T-cell (primary cell): ENCODE measurements around the gene DGCR6. TPM values are rescaled to one million over a fixed set of nuclear protein-coding genes. Genes with fewer than 3 reads are reported as not detected.
"Not testable (repeated sequence)": the region's sequence is repeated elsewhere in the genome, so short reads cannot be mapped to it uniquely, and the experiment has no call there.

Experiments
- ATAC-seq, 4 experiments: fragments of 200-7000 bp in 3 of 4; fragments of 150-1000 bp in 1 of 4; cut with Tn5 transposase; replicated peaks in 1 of 4; 1 replicate in 3 of 4; 2 replicates in 1 of 4; pipeline ENCODE4 v1.10.0; 2021; ENCODE audit warnings: moderate library complexity in 3 of 4, mild to moderate bottlenecking in 2 of 4, moderate number of reproducible peaks in 1 of 4
- CTCF ChIA-PET, 2 donors: fragments of 300-600 bp; sonication (Branson Sonifier 250); formaldehyde crosslinking; loops; one replicate each; lab custom pipeline; 2022; ENCODE audit warnings: antibody characterized with exemption in 2 of 2; lab: Charles Lee
- POLR2A ChIA-PET, 2 donors: fragments of 300-600 bp; sonication (Branson Sonifier 250); formaldehyde crosslinking; loops; one replicate each; lab custom pipeline; 2022; ENCODE audit warnings: antibody characterized with exemption in 2 of 2; lab: Charles Lee
- DNase-seq, 35 experiments: peaks; one replicate each; pipeline versions ENCODE4 v3.0.0 to v3.0.0-alpha.2; 2013 to 2023
- H3K27ac ChIP-seq: one replicate; pipeline ENCODE4 v1.5.1; 2013; ENCODE audit warnings: low read length
- H3K27me3 ChIP-seq, 2 experiments: replicated peaks in 1 of 2; 1 replicate in 1 of 2; 2 replicates in 1 of 2; pipeline versions ENCODE4 v1.6.1 to v1.7.0; 2013; ENCODE audit warnings: low read length in 1 of 2, mixed read lengths in 1 of 2; ENCODE audit not compliant: control insufficient read depth in 2 of 2, insufficient read depth in 2 of 2; ENCODE audit errors: extremely low read depth in 1 of 2
- H3K36me3 ChIP-seq, 2 donors: 1 replicate in 1 of 2; 2 replicates in 1 of 2; pipeline versions ENCODE4 v1.6.1 to v1.7.0; 2013; ENCODE audit warnings: low read length in 1 of 2; ENCODE audit not compliant: control insufficient read depth in 2 of 2, insufficient read depth in 1 of 2; ENCODE audit errors: extremely low read depth in 1 of 2
- H3K4me1 ChIP-seq, 2 experiments: 1 replicate in 1 of 2; 2 replicates in 1 of 2; pipeline versions ENCODE4 v1.6.1 to v1.7.0; 2013; ENCODE audit warnings: low read length in 2 of 2, mixed read lengths in 1 of 2; ENCODE audit not compliant: insufficient read depth in 2 of 2, control insufficient read depth in 1 of 2; ENCODE audit errors: extremely low read depth in 1 of 2
- H3K4me3 ChIP-seq, 2 donors: 1 replicate in 1 of 2; 2 replicates in 1 of 2; pipeline versions ENCODE4 v1.5.1 to v1.7.0; 2013; ENCODE audit warnings: mild to moderate bottlenecking in 2 of 2, low read length in 1 of 2, moderate library complexity in 1 of 2; ENCODE audit not compliant: control insufficient read depth in 1 of 2; ENCODE audit errors: extremely low read depth in 1 of 2
- H3K9me3 ChIP-seq: 2 replicates; pipeline ENCODE4 v1.7.0; 2013
- H3K27ac Mint-ChIP-seq, 2 donors: one replicate each; pipeline ENCODE4 v1.8.0; 2020 to 2021; ENCODE audit warnings: mild to moderate bottlenecking in 2 of 2, mixed read lengths in 2 of 2
- H3K27me3 Mint-ChIP-seq, 2 donors: one replicate each; pipeline ENCODE4 v1.8.0; 2021 to 2022; ENCODE audit warnings: mixed read lengths in 2 of 2
- H3K36me3 Mint-ChIP-seq: one replicate; pipeline ENCODE4 v1.8.0; 2021; ENCODE audit warnings: mixed read lengths
- H3K4me1 Mint-ChIP-seq, 3 donors: one replicate each; pipeline ENCODE4 v1.8.0; 2020 to 2022; ENCODE audit warnings: mixed read lengths in 3 of 3, mild to moderate bottlenecking in 1 of 3
- H3K4me3 Mint-ChIP-seq, 3 donors: one replicate each; pipeline ENCODE4 v1.8.0; 2020 to 2022; ENCODE audit warnings: mild to moderate bottlenecking in 3 of 3, mixed read lengths in 3 of 3, moderate library complexity in 3 of 3
- H3K9me3 Mint-ChIP-seq, 3 donors: one replicate each; pipeline ENCODE4 v1.8.0; 2020 to 2022; ENCODE audit warnings: mixed read lengths in 3 of 3
- WGBS: methylation state at CpG from one replicate; pipeline ENCODE4 v1.1.5; 2013; ENCODE audit warnings: missing lambda C conversion rate; ENCODE audit not compliant: insufficient coverage; 5-methylcytosine and 5-hydroxymethylcytosine counted together
- total RNA-seq, 35 experiments: library from RNA in 6 of 35; stranded (reverse) in 6 of 35; fragments of 120-200 nt in 1 of 35; gene quantifications; one replicate each; pipeline versions ENCODE4 v1.2.1 to v1.2.4 and lab custom pipeline; 2013 to 2026

DGCR6 gene
- total RNA-seq, 5 donors from 2014 or later (not counting 1 experiment from before 2014, with no cell fraction given), result 5.0 to 16.8 (median 6.5) TPM

DNA sequence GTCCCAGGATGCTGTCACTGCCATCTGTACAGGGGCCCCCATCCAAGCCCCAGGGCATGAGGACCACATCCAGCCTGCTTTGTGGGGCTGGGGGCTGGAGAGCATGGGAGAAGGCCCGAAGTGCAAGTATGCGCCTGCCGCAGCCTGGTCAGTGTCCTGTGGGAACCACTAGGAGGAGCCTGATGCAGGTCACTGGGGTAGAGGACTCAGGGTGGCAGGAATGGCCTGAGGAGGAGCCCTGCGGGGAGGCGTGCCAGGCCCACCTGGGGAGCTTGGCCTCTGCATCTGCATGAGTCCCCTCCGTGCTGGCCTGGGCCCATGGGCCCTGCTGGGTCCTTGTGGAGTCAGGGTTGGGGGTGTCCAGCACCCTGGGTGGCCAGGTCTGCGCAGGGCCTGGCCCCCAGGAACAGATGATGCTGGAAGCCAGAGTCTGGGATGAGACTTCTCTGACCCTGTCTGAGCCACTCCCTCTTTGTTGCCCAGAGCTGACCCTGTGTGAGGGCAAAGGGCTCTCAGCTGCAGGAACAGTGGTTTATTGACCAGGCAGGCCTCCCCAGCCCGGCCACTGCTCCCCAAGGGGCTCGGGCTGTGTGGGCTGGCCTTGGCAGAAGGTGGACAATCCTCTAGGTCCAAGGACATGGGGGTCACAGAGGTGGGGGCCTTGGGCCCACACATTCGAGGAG lies 6.3 kb downstream of the DGCR6 start:
- H3K4me1 Mint-ChIP-seq, H3K27me3 ChIP-seq, H3K9me3 Mint-ChIP-seq, DNase-seq, CTCF ChIA-PET, H3K36me3 Mint-ChIP-seq, H3K9me3 ChIP-seq, H3K4me3 ChIP-seq, H3K4me3 Mint-ChIP-seq, ATAC-seq, H3K36me3 ChIP-seq, H3K27me3 Mint-ChIP-seq, H3K27ac ChIP-seq, H3K4me1 ChIP-seq, H3K27ac Mint-ChIP-seq: not testable (repeated sequence)
- no CpG with 5 or more reads among the region's 10 CpGs for WGBS
- POLR2A ChIA-PET, result interaction anchor here in 1 of 2 donors (0.6 kb wide), 1 partner anchor 1517 kb away, joined by 4 read pairs; no protein-coding TSS in a partner anchor

DNA sequence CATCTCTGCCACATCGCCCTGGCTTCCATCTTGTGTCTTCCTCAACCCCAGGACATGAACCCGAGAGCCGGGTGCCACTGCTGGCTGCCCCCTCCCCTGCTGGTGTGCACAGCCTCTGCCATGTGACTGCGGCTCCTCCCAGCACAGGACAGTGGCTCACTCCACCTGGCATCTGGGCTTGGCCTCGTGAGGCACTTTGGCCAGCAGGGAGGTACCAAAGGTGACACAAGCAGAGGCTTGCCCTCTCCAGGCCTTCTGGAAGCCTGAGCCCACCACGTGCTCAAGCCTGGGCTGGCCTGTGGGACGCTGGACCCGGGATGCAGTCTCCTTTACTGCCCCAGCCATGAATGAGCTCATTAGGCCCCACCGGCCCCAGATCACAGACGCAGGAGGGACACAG lies 8.4 kb downstream of the DGCR6 start:
- H3K4me3 Mint-ChIP-seq, ATAC-seq, H3K9me3 ChIP-seq, CTCF ChIA-PET, H3K27me3 ChIP-seq, H3K4me1 Mint-ChIP-seq, H3K4me1 ChIP-seq, DNase-seq, H3K9me3 Mint-ChIP-seq, H3K36me3 Mint-ChIP-seq, H3K4me3 ChIP-seq, H3K27ac Mint-ChIP-seq, H3K36me3 ChIP-seq, H3K27me3 Mint-ChIP-seq, H3K27ac ChIP-seq: not testable (repeated sequence)
- WGBS, result no CpG with 5 or more reads among the region's 10 CpGs
- POLR2A ChIA-PET, result interaction anchor here in 1 of 2 donors (0.6 kb wide), 1 partner anchor 1017 kb away, joined by 13 read pairs; no protein-coding TSS in a partner anchor

DNA sequence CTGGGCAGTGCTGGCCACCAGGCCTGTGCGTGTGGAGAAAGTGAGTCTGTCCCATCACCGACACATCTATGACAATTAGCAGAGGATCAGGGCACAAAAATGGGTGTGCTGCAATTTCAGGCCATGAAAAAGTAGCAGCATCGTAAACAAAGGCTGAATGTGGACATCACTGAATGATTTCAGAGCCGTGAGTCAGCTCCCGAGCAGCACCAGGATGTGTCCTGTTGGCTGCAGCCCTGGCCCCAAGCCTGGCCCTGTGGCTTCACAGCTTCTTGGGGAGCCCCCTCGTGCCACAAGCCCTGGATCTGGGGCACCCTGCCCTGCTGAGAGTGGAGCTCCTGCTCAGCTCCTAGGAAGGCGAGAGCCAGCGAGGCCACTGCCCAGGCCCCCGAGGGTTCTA lies 9.4 kb downstream of the DGCR6 start:
- H3K4me3 ChIP-seq, H3K4me1 Mint-ChIP-seq, H3K27ac Mint-ChIP-seq, H3K36me3 ChIP-seq, H3K27ac ChIP-seq, DNase-seq, H3K4me3 Mint-ChIP-seq, H3K36me3 Mint-ChIP-seq, H3K9me3 ChIP-seq, H3K4me1 ChIP-seq, H3K27me3 ChIP-seq, ATAC-seq, H3K9me3 Mint-ChIP-seq, H3K27me3 Mint-ChIP-seq, CTCF ChIA-PET, POLR2A ChIA-PET: not testable (repeated sequence)
- no CpG with 5 or more reads among the region's 9 CpGs for WGBS

DNA sequence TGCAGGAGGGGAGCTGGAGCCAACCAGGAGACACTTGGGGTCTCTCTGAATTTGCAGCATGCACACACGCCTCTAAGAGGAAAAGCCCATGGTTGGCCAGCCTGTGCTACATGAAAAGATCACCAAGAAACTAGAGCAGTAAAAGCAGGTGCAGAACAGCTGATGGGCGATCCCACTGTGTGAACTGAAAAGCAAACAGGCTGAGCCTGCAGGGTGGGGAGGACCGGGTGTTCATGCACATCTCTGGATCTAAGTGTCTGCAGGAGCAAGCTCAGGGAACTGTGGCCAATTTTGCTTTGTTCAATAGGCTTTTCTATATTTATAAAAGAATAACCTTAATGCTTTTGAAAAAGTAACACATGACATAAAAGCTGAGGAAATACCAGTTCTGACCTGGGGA lies 11.7 kb downstream of the DGCR6 start:
- DNase-seq, H3K36me3 ChIP-seq, CTCF ChIA-PET, H3K4me3 ChIP-seq, H3K4me1 ChIP-seq, H3K9me3 ChIP-seq, H3K4me3 Mint-ChIP-seq, H3K27me3 Mint-ChIP-seq, H3K27me3 ChIP-seq, H3K27ac ChIP-seq, ATAC-seq, H3K9me3 Mint-ChIP-seq, H3K4me1 Mint-ChIP-seq, POLR2A ChIA-PET, H3K36me3 Mint-ChIP-seq, H3K27ac Mint-ChIP-seq: not testable (repeated sequence)
- no CpG with 5 or more reads among the region's 3 CpGs for WGBS

DNA sequence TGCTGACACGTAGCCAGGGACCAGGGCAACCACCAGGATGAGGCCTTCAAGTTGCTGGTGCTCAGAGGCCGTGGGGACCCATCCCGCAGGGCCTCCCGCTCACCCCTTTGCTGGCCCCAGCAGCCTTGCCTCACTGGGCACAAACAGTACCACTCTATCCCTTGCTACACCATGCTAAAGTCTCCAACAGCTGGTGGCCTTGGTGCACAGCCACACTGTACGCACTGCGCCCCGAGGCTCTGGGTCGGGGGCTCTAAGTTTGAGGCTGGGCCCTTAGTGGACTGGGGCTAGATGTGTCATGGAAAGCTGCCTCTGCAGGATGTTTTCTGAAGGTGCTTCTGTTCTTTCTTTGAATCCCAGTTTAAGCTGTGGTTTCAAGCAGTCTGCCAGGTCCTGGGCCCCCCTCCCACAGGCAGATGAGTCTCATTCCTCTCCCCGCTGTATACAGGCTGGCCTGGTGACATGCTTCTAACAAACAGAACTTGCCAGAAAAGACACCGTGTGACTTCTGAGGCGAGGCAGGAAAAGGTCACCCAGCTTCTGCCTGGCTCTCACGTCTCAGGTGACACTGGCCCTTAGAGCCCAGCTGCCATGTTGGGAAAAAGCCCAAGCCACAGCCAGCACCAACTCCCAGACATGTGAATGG lies 14.3 kb downstream of the DGCR6 start:
- H3K27ac Mint-ChIP-seq, ATAC-seq, H3K4me1 Mint-ChIP-seq, H3K36me3 Mint-ChIP-seq, H3K27me3 Mint-ChIP-seq, H3K27ac ChIP-seq, H3K36me3 ChIP-seq, H3K9me3 ChIP-seq, H3K27me3 ChIP-seq, POLR2A ChIA-PET, H3K9me3 Mint-ChIP-seq, H3K4me3 ChIP-seq, H3K4me3 Mint-ChIP-seq, DNase-seq, H3K4me1 ChIP-seq, CTCF ChIA-PET: not testable (repeated sequence)
- no CpG with 5 or more reads among the region's 12 CpGs for WGBS

DNA sequence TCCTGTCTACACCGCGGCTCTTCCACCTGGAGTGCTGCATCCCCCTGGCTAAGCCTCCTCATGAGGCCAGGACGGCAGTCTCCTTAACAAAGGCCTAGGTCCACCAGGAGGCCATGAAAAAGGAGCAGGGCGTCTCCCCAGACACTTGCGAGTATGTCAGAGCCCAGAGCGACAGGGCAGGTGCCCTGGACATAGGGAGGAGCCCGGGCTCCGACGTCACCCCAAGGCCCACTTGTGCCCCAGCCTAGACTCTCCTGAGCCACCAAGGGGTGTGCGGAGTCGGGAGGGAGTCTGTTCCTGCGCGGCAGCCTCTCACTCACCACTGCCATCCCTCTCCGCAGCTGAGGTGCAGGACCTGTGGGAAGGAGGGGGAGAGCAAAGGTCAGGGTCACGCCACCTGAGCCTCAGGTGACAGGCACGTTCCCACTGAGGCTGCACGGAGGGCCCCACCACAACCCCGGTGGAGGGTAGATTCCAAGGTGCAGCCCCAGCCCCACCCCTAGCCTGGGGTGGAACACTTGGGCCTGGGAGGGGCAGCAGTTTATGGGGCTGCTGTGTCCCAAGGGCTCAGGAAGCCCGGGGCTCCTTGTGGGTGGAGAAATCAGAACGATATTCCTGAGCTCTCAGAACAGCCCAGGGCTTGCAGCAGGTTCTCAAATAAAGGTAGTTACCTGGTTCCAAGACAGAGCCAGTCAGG lies 19.4 kb downstream of the DGCR6 start:
- H3K36me3 ChIP-seq, result no peaks in the 10 kb centered on the region
- WGBS, result no CpG with 5 or more reads among the region's 20 CpGs
- H3K4me1 ChIP-seq, result no peaks in the 10 kb centered on the region
- no peaks in the 10 kb centered on the region for H3K9me3 Mint-ChIP-seq
- no peaks in the 10 kb centered on the region for H3K27me3 ChIP-seq
- no peak for DNase-seq
- H3K9me3 ChIP-seq, result no peaks in the 10 kb centered on the region
- ATAC-seq, result no peak
- H3K27ac ChIP-seq, result no peak overlapping the region
- ChIA-PET POLR2A (no interaction called here), CTCF (no interaction called here)
- H3K27me3 Mint-ChIP-seq, result no peaks in the 10 kb centered on the region
- H3K4me3 Mint-ChIP-seq, result no peak overlapping the region
- no peak overlapping the region for H3K4me3 ChIP-seq
- no peaks in the 10 kb centered on the region for H3K36me3 Mint-ChIP-seq
- no peak overlapping the region for H3K27ac Mint-ChIP-seq
- no peaks in the 10 kb centered on the region for H3K4me1 Mint-ChIP-seq
